ENCODE measurements around the gene ST6GALNAC2.

ST6GALNAC2 gene

DNA sequence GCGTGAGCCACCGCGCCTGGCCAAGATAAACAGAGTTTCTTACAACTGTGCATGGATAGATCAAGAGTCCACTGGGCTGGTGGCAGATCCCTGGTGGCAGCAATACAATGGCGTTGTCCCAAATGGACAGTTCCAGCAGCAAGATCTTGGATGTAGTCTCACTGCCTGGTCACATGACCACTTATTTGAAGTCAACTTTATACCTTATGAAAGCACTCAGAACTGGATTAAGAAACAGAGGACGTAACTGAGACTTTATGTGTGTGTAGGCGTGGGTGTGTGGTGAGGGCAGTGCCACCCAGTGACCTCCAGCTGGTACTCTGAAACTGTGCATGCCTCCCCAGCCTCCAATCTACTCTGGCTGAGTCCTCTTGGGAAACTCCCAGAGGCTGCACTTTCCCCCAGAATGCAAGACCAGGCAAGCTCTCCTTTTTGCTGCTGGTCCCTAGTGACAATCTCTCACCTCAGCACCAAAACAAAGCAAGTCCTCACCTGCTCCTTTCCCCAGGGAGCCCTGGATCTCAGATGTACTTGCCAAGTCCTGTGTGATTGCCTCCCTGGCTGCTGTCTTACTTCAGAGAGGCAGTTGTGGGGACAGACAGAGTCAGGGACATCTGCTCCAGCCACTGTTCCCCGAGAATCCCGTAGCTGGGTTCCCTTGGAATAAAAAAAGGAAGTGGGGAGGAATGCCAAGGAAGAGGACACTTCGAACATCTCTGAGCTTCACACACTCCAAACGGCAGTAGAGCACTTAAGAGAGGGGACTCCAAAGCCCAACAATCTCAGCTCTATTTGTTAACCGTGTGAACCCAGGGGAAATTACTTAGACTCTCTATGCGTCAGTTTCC lies 11.7 kb upstream of the ST6GALNAC2 start (continued):
- TF ChIP-seq, protein P1, sequence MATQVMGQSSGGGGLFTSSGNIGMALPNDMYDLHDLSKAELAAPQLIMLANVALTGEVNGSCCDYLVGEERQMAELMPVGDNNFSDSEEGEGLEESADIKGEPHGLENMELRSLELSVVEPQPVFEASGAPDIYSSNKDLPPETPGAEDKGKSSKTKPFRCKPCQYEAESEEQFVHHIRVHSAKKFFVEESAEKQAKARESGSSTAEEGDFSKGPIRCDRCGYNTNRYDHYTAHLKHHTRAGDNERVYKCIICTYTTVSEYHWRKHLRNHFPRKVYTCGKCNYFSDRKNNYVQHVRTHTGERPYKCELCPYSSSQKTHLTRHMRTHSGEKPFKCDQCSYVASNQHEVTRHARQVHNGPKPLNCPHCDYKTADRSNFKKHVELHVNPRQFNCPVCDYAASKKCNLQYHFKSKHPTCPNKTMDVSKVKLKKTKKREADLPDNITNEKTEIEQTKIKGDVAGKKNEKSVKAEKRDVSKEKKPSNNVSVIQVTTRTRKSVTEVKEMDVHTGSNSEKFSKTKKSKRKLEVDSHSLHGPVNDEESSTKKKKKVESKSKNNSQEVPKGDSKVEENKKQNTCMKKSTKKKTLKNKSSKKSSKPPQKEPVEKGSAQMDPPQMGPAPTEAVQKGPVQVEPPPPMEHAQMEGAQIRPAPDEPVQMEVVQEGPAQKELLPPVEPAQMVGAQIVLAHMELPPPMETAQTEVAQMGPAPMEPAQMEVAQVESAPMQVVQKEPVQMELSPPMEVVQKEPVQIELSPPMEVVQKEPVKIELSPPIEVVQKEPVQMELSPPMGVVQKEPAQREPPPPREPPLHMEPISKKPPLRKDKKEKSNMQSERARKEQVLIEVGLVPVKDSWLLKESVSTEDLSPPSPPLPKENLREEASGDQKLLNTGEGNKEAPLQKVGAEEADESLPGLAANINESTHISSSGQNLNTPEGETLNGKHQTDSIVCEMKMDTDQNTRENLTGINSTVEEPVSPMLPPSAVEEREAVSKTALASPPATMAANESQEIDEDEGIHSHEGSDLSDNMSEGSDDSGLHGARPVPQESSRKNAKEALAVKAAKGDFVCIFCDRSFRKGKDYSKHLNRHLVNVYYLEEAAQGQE (tag by site-specific recombination; IDR thresholded peaks at IDR 0.05) = 0 out of 2 replicates have a peak, but pooled peaks have one; percentile 19
- TF ChIP-seq, protein P2, sequence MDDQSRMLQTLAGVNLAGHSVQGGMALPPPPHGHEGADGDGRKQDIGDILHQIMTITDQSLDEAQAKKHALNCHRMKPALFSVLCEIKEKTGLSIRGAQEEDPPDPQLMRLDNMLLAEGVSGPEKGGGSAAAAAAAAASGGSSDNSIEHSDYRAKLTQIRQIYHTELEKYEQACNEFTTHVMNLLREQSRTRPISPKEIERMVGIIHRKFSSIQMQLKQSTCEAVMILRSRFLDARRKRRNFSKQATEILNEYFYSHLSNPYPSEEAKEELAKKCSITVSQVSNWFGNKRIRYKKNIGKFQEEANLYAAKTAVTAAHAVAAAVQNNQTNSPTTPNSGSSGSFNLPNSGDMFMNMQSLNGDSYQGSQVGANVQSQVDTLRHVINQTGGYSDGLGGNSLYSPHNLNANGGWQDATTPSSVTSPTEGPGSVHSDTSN (CRISPR knock-in tag; IDR thresholded peaks at IDR 0.05) = no peak
- TF ChIP-seq ZNF555 (tag by site-specific recombination; conservative IDR thresholded peaks at IDR 0.05) = no peak
- no peak for TF ChIP-seq ZNF184 (tag by site-specific recombination; IDR thresholded peaks at IDR 0.05)
- no peak for TF ChIP-seq HOXA7 (CRISPR knock-in tag; IDR thresholded peaks at IDR 0.05; ENCODE audit: borderline replicate concordance)
- TF ChIP-seq, protein P3, sequence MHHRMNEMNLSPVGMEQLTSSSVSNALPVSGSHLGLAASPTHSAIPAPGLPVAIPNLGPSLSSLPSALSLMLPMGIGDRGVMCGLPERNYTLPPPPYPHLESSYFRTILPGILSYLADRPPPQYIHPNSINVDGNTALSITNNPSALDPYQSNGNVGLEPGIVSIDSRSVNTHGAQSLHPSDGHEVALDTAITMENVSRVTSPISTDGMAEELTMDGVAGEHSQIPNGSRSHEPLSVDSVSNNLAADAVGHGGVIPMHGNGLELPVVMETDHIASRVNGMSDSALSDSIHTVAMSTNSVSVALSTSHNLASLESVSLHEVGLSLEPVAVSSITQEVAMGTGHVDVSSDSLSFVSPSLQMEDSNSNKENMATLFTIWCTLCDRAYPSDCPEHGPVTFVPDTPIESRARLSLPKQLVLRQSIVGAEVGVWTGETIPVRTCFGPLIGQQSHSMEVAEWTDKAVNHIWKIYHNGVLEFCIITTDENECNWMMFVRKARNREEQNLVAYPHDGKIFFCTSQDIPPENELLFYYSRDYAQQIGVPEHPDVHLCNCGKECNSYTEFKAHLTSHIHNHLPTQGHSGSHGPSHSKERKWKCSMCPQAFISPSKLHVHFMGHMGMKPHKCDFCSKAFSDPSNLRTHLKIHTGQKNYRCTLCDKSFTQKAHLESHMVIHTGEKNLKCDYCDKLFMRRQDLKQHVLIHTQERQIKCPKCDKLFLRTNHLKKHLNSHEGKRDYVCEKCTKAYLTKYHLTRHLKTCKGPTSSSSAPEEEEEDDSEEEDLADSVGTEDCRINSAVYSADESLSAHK (tag by site-specific recombination; IDR thresholded peaks at IDR 0.05) = no peak
- TF ChIP-seq, protein P4, sequence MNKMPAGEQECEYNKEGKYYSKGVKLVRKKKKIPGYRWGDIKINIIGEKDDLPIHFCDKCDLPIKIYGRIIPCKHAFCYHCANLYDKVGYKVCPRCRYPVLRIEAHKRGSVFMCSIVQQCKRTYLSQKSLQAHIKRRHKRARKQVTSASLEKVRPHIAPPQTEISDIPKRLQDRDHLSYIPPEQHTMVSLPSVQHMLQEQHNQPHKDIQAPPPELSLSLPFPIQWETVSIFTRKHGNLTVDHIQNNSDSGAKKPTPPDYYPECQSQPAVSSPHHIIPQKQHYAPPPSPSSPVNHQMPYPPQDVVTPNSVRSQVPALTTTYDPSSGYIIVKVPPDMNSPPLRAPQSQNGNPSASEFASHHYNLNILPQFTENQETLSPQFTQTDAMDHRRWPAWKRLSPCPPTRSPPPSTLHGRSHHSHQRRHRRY (tag by site-specific recombination; IDR thresholded peaks at IDR 0.05) = no peak
- no peak for TF ChIP-seq ZFP3 (tag by site-specific recombination; IDR thresholded peaks at IDR 0.05; ENCODE audit: low read depth)
- TF ChIP-seq, protein P5, sequence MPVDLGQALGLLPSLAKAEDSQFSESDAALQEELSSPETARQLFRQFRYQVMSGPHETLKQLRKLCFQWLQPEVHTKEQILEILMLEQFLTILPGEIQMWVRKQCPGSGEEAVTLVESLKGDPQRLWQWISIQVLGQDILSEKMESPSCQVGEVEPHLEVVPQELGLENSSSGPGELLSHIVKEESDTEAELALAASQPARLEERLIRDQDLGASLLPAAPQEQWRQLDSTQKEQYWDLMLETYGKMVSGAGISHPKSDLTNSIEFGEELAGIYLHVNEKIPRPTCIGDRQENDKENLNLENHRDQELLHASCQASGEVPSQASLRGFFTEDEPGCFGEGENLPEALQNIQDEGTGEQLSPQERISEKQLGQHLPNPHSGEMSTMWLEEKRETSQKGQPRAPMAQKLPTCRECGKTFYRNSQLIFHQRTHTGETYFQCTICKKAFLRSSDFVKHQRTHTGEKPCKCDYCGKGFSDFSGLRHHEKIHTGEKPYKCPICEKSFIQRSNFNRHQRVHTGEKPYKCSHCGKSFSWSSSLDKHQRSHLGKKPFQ (tag by site-specific recombination; IDR thresholded peaks at IDR 0.05) = no peak
- TF ChIP-seq ZNF600 (tag by site-specific recombination; IDR thresholded peaks at IDR 0.05) = no peak
- no peak for TF ChIP-seq ZNF132 (tag by site-specific recombination; IDR thresholded peaks at IDR 0.05; ENCODE audit: borderline replicate concordance)
- TF ChIP-seq, protein P6, sequence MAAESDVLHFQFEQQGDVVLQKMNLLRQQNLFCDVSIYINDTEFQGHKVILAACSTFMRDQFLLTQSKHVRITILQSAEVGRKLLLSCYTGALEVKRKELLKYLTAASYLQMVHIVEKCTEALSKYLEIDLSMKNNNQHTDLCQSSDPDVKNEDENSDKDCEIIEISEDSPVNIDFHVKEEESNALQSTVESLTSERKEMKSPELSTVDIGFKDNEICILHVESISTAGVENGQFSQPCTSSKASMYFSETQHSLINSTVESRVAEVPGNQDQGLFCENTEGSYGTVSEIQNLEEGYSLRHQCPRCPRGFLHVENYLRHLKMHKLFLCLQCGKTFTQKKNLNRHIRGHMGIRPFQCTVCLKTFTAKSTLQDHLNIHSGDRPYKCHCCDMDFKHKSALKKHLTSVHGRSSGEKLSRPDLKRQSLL (tag by site-specific recombination; IDR thresholded peaks at IDR 0.05) = no peak
- no peak for TF ChIP-seq ZNF146 (tag by site-specific recombination; IDR thresholded peaks at IDR 0.05)
- no peak for TF ChIP-seq ZNF677 (tag by site-specific recombination; IDR thresholded peaks at IDR 0.05)
- TF ChIP-seq REPIN1 (tag by site-specific recombination; IDR thresholded peaks at IDR 0.05; ENCODE audit: low read depth) = no peak
- TF ChIP-seq, protein P7, sequence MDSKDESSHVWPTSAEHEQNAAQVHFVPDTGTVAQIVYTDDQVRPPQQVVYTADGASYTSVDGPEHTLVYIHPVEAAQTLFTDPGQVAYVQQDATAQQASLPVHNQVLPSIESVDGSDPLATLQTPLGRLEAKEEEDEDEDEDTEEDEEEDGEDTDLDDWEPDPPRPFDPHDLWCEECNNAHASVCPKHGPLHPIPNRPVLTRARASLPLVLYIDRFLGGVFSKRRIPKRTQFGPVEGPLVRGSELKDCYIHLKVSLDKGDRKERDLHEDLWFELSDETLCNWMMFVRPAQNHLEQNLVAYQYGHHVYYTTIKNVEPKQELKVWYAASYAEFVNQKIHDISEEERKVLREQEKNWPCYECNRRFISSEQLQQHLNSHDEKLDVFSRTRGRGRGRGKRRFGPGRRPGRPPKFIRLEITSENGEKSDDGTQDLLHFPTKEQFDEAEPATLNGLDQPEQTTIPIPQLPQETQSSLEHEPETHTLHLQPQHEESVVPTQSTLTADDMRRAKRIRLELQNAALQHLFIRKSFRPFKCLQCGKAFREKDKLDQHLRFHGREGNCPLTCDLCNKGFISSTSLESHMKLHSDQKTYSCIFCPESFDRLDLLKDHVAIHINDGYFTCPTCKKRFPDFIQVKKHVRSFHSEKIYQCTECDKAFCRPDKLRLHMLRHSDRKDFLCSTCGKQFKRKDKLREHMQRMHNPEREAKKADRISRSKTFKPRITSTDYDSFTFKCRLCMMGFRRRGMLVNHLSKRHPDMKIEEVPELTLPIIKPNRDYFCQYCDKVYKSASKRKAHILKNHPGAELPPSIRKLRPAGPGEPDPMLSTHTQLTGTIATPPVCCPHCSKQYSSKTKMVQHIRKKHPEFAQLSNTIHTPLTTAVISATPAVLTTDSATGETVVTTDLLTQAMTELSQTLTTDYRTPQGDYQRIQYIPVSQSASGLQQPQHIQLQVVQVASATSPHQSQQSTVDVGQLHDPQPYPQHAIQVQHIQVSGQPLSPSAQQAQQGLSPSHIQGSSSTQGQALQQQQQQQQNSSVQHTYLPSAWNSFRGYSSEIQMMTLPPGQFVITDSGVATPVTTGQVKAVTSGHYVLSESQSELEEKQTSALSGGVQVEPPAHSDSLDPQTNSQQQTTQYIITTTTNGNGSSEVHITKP (tag by site-specific recombination; IDR thresholded peaks at IDR 0.05) = peak; percentile 9; the same call in 1 of the 2 replicates
- peak; percentile 34; the same call in 1 of the 2 replicates for TF ChIP-seq ZNF366 (tag by site-specific recombination; conservative IDR thresholded peaks at IDR 0.05)
